Activated CD8-positive, alpha-beta memory T cell treated with anti-CD3 and anti-CD28 coated beads for 1 hour (primary cell): ENCODE results near the gene C4orf50.
"Not testable (repeated sequence)": the region's sequence is repeated elsewhere in the genome, so short reads cannot be mapped to it uniquely, and the experiment has no call there.

ENCODE experiments used
- DNase-seq, 2 donors: peaks; one replicate each; pipeline ENCODE4 v3.0.0-alpha.2; 2020; ENCODE audit warnings: low read depth in 1 of 2; ENCODE audit errors: extremely low read depth in 1 of 2

Gene C4orf50

DNA sequence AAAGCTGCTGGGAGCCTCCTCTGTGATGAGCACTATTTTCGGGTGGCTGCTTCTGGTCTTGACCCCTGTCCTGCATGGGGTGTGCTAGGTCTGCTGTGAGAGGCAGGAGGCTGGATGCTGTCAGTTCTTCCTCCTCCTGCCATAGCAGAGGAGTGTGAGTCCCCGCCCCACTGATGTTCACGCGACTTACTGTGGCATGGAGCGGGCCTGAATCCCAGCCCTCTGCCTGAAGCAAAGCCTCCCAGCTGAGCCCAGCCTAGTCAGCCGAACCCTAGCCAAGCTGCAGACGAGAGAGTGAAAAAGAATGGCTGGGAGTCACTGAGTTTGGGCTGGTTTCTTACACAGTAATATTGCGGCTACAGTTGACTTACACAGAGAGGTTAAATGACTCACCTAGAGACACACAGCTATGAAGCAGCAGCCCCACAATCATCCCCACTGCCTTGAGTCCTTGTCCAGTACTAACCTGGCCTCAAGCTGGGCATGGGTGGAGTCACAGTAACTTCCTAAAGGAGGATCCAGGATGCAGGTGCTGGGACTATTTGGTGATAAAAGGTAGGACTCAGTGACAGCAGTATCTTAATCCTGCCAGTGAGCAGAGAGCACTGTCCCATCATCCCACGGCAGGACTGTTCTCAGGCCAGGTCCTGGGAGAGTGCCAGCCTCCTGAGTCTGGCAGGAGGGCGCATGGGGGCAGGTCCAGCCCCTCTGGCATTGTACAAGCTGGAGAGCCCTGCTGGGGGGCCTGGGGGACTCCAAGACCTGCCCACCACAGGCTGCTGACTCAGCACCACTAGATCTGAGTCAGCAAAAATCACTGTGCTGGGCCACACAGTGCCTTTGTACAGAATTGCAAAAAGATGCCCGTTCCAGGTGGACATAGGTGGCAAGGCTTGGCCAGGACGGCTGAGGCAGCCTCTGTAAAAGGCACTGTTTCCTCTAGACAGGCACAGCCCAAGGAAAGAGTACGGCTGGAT is 65.0 kb downstream of the C4orf50 start:
- DNase-seq, result no peak

DNA sequence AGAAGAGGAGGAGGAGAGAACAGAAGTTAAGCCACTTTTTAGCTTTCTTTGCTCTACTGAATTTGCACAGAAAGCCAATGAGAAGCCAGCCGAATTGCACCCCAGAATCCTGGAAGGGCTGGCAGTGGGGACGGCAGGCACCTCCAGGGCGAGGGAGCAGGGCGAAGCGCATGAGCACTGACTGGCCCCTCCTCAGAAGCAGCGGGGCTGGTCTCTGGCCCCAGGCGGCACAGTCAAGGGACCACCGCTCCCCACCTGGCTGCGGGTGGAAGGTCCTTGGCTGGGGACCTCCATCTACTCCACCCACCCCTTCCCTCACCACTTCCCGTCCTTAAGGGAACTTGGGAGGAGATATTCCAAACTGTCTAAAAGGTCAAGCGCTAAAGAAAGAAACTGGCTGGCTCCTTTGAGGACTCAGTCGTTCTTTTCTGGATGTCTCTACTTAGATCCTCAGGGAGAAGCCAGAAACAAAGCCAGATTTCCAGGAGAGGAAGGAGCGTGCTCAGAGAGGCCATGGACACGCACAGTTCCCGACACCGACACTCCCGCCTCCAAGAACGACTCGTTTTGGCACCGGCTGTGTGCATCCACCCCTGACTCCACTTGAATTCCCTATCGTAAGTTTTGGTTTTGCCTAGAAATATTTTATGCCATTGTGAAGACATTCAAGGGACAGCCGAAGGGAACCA is 65.8 kb downstream of the C4orf50 start:
- no peak for DNase-seq

DNA sequence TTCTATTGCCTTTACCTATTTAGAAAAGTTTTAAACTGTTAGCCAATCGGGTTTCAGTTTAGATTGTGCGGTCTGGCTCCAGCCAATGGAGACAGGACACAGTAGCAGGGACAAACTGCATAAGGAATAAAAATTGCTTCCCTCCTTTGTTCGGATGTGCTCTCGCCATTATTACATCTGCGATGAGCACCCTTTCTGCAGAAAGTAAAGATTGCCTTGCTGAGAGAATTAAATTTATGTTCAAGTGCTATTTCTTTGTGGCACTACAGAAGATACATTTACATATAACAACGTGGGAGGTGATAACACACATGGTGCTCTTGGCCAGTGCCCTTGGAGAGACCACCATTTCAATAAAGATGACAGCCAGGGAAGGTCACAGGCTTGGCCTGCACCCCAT is 71.6 kb downstream of the C4orf50 start:
- DNase-seq, result not testable (repeated sequence)

DNA sequence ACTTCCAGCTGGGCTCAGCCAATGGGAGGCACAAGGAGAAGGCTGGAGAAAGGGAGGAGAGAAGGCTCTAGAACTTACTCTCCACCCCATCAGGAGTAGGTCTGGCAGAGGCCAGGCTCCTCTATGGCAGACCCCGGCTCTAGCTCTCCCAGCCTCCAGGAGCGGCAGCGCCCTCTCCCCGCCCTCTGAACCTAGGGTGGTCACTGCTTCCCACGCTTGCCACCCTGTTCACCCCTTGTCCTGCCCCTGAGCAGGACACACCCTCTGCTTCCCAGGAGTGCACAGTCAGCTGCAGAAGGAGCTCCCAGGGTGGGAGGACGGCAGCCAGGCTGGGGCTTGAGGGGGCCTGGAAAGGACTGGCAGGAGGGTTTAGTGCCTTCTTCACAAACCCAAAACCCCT is 72.3 kb downstream of the C4orf50 start:
- DNase-seq, result no peak

DNA sequence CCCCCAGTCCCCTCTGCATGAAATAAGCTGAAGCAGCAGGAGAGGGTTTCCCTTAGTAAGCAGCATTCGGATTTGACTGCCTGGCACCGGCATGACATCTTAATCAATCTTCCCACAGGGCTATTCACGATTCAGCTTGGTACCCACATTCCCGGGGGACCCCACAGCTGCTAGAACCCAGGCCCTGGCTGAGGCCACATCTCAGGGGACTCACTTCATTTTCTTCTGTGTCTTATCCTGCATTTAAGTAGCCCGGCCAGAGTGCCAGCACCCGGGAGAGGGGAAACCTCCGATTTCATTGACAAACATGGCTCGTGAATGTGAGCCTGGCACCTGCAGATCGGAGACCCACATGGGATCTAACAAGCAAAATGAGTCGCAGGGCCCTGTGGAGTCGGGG is 73.1 kb downstream of the C4orf50 start:
- DNase-seq, result no peak

DNA sequence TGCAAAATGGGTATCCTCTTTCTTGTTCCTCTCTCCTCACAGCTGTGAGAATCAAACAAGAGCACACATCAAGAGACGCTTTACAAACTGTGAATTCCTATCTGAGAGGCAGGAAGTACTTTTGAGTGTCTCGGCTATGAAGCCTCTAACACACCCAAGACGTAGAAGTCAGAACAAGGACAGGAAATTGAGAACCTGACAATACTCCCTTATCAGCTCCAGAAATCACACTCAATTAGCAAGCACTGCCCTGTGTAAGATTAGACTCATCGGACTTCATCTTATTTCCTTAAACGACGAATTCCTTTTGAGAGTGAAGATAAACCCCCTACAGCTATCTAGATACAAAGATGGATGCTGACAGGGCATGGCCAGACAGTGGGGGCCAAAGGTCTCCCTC is 74.7 kb downstream of the C4orf50 start:
- DNase-seq, result no peak

DNA sequence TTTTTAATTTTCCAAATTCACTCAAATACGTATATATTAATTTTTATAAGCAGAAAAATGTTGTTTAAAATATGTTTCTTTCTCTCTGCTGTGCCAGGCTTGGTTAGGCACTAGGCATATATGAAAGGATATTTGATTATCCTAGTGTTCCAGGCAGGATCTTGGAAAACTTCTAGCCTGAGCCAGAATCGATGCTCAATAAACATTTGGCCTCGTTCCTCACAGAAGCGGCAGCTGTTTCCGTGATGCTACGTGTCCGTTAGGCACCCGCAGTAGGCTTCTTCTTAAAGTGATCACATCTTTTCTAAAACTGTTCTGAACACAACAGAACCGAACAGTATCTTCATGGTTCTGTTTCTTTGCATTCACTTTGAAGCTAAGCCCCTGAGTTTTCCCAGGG is 75.3 kb downstream of the C4orf50 start:
- DNase-seq, result no peak

DNA sequence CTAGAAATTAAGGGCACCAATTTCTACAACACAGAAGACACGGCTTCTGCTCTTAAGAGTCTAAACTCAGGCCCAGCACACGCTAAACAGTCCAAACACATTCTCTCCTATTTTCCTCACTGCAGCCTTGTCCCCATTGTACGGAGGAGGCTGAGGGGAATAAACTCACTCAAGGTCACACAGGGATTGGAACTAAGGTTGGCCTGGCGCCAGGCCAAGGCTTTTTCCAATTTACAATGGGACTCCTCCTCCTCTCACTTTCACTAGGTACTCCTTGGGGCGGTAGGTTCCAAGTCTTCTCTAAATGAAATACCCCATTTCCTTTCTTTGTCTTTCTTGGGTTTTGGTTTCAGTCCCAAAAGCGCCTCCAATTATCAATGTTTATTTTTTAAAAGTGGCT is 76.6 kb downstream of the C4orf50 start:
- no peak for DNase-seq

DNA sequence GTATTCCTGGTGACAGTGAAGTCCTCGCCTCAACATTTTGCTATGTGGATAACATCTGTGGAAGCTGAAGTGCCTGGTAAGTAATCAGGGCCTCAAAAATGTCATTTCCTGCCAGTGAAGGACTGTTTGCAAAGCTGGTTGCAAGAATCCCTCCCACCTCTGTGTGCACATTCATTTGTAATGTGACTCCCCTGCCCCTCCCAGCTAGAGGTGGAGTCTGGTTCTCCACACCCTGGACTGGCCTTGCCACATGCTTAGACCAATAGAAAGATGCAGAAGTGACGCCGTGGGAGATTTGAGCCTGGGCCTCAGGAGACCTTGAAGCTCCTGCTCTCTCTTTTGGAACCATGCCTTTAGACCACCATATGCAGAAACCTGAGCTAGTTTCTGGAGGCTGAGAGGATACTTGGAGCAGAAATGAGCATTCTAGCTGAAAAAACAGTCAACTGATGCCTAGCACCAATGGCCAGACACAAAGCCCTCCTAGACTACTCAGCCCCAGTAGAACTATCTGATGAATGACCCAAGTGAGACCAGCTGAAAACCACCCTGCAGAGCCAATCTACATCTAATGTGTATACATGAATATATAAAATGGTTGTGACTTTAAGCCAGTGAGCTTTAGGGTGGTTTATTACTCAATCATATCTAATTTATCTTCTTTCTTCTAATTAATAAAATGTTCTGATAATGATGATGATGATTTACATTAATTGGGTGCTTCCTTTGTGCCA is 77.6 kb downstream of the C4orf50 start:
- DNase-seq, result no peak

DNA sequence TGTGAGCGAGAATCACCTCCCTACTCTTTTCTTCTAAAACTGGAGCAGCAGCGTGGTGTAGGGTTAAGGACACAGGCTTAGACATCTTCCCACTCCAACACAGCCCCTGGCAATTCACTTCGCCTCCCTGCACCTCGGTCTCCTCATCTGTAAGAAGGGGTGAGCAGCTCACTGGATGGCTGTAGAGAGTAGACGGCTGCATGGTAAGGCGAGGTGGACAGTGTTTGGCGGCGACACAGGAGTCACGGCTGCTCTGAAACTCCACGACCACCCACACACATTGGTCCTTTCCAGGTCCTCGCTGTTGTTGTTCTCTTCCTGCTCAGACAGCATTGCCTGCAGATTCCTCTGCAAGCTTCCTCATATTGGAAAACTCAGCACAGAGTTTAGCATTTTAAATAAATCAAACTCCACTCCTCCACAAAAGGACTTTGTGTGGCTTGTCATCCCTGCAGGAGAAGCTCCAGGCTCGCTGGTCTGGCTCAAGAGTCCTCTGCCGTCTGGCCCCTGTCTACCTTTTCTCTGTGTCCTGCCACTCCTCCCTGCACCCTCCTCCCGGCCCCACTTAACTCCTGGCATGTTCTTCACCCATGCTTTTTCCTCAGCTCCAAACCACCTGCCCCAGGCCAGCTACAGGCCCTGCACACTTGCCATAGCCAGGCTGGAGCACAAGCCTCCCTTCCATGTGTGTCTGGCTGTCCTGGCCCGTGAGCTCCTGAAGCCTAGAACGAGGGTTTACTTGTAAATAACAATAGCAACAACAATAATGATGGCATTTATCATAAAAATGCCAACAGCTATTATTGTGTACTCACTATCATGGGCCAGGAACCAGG is 84.0 kb downstream of the C4orf50 start:
- DNase-seq, result no peak

DNA sequence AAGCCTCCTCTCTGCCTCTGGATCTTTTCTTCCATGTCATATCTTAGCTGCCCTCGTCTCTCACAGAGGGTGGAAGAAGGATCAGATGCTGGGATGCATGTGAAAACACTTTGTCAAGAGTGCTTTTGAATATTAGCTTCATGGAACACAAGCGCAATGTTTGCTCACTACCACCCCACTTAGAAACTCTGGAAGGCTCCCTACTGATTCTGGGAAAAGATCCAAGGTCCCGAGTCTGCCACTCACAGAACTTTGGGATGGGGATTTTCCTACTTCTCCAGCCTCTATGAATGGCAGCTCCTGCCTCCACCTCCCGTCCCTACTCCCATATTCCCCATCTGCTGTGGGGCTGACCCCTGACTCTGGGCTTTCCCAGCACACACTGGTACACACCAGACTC is 85.1 kb downstream of the C4orf50 start:
- no peak for DNase-seq

DNA sequence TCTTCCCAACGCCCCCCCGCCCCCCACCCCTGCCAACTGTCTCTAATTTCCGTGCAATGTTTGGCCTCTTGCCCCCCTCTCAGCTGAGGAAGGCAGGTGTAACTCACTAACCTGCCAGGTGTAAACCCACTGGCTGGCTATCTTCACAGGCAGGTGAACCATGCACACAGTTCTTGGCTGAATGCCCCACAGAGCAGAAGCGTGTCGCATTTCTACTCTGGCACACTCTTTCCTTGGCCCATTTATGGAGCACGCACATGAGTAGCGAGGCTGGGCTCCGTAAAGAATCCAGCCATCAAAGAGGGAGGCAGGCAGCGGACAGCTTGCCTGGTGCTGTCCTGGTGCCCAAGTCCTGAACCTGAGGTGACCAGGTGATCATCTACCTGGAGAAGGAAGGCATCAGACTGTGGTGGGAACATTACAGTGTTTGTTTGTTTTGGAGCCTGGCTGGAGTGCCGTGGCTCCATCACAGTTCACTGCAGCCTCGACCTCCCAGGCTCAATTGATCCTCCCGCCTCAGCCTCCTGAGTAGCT is 86.1 kb downstream of the C4orf50 start:
- DNase-seq, result no peak

DNA sequence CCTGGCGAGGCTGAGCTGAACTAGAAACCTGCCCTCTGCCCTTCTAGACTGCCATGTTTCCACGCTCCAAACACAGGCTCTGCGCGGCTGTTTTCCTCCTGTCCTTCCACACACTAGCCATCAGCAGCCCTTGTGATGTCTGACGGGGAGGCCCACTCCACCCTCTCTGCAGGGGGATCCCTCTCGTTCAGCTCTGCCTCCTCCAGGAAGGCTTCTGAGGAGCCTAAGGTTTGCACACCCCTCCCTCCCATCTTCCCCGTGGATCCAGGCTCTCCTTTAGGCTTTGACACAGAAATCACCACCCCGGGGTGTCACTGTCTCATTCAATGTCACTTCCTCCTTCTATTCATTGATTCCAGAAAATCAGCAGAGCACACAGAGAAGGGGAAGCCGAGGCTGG is 86.7 kb downstream of the C4orf50 start:
- no peak for DNase-seq

DNA sequence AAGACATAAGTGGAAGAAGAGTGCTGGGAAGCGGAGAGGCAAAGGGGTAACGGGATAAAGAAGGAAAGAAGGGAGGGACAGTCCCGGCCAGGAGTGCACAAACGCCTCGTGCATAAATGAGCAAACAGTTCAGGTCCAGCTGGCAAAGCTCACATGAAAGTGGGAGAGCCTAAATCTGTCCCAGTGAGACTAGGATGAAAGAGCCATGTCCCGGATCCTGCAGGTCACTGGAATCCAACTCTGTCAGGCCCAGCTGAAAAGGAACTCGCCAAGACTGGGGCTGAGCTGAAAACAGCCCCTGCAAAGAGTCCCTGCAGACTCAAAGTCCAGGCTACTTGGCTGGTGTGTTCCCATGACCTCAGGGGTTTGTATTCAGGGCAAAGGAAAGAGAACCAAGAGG is 87.4 kb downstream of the C4orf50 start:
- no peak for DNase-seq

DNA sequence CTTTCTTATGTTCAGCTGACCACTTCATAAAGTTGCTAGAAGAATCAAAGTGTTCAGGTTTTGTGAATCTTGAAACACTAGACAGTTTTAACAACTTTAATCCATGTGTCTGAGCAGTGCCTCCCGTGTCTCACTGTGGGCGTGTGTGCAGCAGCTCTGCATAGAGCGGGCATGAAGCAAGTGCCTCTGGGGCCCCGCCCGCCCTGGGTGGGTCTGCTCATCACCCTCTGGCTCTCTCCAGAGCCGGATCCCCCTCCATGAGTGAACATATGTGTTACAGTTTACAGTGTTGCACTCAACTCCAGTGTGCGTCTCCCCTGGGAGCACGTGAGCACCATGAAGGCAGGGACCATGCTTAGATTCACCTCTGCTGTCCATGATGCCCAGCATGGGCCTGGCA is 87.8 kb downstream of the C4orf50 start:
- DNase-seq, result no peak

DNA sequence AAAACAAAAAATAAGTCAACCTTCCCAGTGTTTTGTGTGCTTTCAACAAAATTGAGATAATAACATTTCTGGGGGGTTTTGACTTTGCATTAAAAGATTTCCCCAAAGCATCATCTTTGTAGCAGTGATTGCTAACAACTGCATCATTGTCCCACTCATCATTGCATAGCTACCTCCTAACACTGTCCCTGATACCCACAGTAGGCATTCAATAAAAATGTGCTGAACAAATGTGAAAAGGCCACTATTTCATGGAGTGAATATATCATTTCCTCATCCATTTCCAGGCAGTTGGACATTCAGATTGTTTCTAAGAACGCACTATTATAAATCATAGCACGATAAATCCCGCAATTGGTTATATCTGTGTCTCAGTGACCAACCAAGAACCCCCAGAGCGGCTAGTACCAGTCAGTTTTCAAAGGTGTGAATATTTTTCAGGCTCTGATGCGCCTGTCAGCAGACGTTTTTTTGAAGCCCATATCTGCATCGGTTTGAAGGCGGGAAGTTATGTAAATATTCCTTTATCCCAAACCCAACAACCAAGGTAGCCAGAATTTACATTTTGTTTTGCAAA is 89.3 kb downstream of the C4orf50 start:
- DNase-seq, result no peak

DNA sequence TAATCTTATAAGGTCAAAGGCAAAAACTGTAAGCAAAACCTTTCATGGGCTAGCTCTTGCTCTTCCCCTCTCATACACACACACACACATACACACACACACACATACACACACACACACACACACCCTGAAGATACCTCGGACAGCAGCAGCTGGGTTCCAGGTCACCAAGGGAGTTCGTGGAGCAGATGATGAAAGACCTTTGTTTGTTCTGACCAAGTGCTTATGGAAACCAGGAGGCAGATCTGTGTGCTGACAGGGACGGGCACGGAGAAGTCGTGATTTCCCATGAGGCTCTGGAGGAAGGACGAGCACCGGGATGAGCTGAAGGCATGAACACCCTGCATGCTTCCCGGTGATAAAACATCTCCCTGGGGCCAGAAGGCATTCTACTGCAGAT is 90.0 kb downstream of the C4orf50 start:
- DNase-seq, result no peak

DNA sequence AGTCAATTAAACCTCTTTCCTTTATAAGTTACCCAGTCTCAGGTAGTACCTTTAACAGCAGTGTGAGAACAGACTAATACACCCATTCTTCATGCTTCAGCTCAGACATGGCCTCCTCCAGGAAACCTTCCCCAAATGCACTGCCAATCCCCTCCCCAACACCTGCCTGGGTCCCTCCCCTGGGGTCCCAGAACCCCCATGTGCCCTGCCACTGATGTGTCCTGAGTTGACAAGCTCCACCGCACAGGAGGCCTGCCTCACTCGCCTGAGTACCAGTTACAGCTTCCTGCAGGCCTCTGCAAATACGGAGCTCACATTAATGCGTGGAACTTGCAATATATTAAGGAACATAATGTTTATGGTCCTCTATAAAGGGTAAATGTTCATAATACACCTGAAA is 90.5 kb downstream of the C4orf50 start:
- no peak for DNase-seq

DNA sequence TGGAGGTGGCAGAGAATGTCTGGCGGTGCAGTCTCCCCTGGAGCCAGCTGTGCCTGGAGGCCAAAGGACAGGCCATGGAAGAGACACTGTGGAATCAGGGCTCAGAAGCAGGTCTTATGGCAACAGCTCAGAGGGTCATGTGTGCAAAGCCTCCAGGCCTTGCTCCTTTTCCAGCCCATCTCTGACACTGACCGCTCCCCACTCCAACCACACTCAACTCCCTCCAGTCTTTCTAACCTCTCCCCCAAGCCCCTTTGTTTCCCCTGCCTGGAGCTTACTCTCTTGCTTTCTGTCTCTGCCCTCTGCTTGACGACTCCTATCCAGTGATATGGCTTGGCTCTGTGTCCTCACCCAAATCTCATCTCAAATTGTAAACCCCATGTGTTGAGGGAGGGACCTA is 91.1 kb downstream of the C4orf50 start:
- DNase-seq, result no peak

DNA sequence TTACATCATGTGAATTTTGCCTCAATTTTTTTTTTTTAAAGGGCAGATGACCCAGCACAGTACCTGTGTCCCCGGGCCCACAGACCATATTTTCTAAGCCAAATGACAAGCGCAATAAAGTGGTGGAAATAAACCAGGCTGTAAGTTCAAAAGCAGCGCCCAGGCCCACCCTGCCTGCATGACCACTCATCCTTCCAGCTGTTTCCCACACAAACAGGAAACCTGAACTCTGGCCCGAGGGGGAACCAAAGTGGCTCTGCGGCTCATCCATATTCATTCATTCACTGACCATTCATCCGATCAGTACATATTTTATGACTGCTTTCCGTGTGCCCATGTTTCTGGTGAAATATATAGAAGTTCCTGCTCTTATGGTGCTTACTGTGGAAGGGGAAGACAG is 91.6 kb downstream of the C4orf50 start:
- DNase-seq, result no peak
